ENCODE results near the gene TTC23L.

- TF ChIP-seq CTCF (IDR thresholded peaks at IDR 0.05) (no peak), POLR2A (IDR thresholded peaks at IDR 0.05) (no peak), POLR2AphosphoS5 (IDR thresholded peaks at IDR 0.05) (no peak)
These were observed 53.0 kb downstream of the TTC23L start for GRCh38 chr5:34891981-34892380.

Measured in prostate gland (tissue), 2 donors.